Lung (tissue), 12 donors: ENCODE measurements around the gene MCF2L2. TPM values are rescaled to one million over a fixed set of nuclear protein-coding genes. Genes with fewer than 3 reads are reported as not detected.

Experiments used
- ATAC-seq: fragments of 200-7000 bp; cut with Tn5 transposase; one replicate; pipeline ENCODE4 v1.9.1; 2020; ENCODE audit warnings: moderate number of reproducible peaks; ENCODE audit not compliant: insufficient read depth, low FRiP score
- DNase-seq, 3 donors: peaks; one replicate each; pipeline ENCODE4 v3.0.0-alpha.2; 2013 to 2017
- H3K27ac ChIP-seq, 2 donors: one replicate each; pipeline ENCODE4 v1.5.1; 2013; ENCODE audit warnings: mild to moderate bottlenecking in 2 of 2, moderate library complexity in 2 of 2, control low read depth in 1 of 2, inconsistent platforms in 1 of 2, low read depth in 1 of 2, low read length in 1 of 2
- H3K27me3 ChIP-seq, 3 donors: one replicate each; pipeline ENCODE4 v1.5.1; 2013; ENCODE audit warnings: low read length in 2 of 3; ENCODE audit not compliant: control insufficient read depth in 3 of 3, insufficient read depth in 3 of 3
- H3K36me3 ChIP-seq, 4 donors: one replicate each; pipeline ENCODE4 v1.5.1; 2013; ENCODE audit warnings: low read length in 4 of 4, mild to moderate bottlenecking in 1 of 4, moderate library complexity in 1 of 4; ENCODE audit not compliant: control insufficient read depth in 4 of 4, insufficient read depth in 4 of 4
- H3K4me1 ChIP-seq, 5 donors: one replicate each; pipeline ENCODE4 v1.5.1; 2013; ENCODE audit warnings: low read length in 5 of 5, mild to moderate bottlenecking in 2 of 5, moderate library complexity in 1 of 5; ENCODE audit not compliant: control insufficient read depth in 5 of 5, insufficient read depth in 5 of 5
- H3K4me3 ChIP-seq: one replicate; pipeline ENCODE4 v1.5.1; 2013; ENCODE audit warnings: mild to moderate bottlenecking, control low read depth, moderate library complexity
- H3K9ac ChIP-seq, 2 donors: one replicate each; pipeline ENCODE4 v1.5.1; 2013; ENCODE audit warnings: low read length in 2 of 2, control low read depth in 1 of 2; ENCODE audit not compliant: insufficient read depth in 1 of 2
- H3K9me3 ChIP-seq, 4 donors: one replicate each; pipeline ENCODE4 v1.5.1; 2013; ENCODE audit warnings: low read length in 3 of 4, mild to moderate bottlenecking in 1 of 4, moderate library complexity in 1 of 4; ENCODE audit not compliant: control insufficient read depth in 4 of 4, insufficient read depth in 3 of 4
- CTCF ChIP-seq: IDR thresholded peaks from 2 replicates; pipeline ENCODE4 v1.5.1; 2012; ENCODE audit warnings: mild to moderate bottlenecking; ENCODE audit errors: control extremely low read depth, extremely low read depth
- WGBS, 2 donors: extraction: QIAGEN DNeasy Blood & Tissue Kit; methylation state at CpG; one replicate each; pipeline ENCODE4 v1.1.7; 2013; 5-methylcytosine and 5-hydroxymethylcytosine counted together
- polyA plus RNA-seq, 2 donors: library from polyadenylated mRNA; stranded (reverse); fragments of 200-250 nt; gene quantifications; one replicate each; pipeline ENCODE4 v1.2.1, GENCODE V29; 2013
- total RNA-seq, 2 donors: library from RNA; depleted of rRNA in 1 of 2; stranded (reverse); fragments of >200 nt in 1 of 2; gene quantifications; one replicate each; pipeline ENCODE4 v1.2.1, GENCODE V29; 2014 to 2021
- donor health status: control.
- donor health status: control.
- donor health status: Bipolar disorder and iron deficiency.
- donor health status: healthy.
- donor health status: DM: yes; HTN: yes; CAD: no.

Gene MCF2L2
- total and polyA plus RNA-seq, 4 donors = 0.26 to 1.7 (median 1.0) TPM

DNA sequence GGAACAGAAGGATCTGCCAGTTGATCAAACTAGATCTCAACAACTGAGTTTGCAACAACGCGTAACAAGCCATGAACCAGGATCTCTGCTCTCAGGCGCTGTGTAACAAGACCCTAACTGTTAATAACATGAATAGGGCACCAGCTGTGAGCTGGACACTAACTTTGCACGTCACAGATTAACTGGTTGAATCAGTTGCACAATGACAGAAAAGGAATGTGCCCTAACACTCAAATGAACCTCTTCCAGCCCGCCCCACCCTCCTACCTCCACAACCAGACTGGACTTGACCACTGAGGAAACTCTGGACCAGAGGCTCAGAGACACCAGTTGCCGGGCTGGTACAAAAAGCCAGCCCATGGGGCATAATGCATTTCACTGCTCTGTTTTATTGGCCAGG is 34.3 kb downstream of the MCF2L2 start:
- Histone ChIP-seq H3K36me3 (no peaks in the 10 kb centered on the region), H3K27ac (no peak overlapping the region), H3K4me3 (no peak overlapping the region), H3K4me1 (peaks cover 0 to 4% (median 0%) of the 10 kb centered on the region in 5 donors), H3K9ac (no peak overlapping the region), H3K27me3 (peaks cover 0 to 4% (median 3%) of the 10 kb centered on the region in 3 donors), H3K9me3 (no peaks in the 10 kb centered on the region)
- WGBS, 2 donors = 74 to 85% methylated on average over 6 of the region's 6 CpGs
- no peak for DNase-seq
- no peak for ATAC-seq
- TF ChIP-seq CTCF = no peak

DNA sequence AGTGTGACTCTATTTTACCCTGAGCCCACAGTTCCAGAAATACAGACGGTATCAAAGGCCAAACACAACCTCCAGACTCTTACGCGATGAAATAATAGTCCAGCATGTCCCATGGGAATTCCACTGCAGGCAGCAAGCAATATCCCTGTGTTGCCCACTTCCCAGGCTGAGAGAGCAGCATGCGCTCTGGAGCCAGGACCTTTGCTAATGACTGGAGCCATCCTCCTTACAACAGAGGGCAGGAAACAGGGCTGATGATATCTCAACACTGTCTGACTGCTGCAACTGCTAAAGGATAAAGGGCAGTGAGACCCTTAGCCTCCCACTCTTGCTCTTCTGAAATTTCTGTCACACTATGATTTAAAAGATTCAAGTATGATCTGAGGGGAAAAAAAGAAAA is 34.8 kb downstream of the MCF2L2 start:
- Histone ChIP-seq H3K27ac (no peak overlapping the region), H3K36me3 (no peaks in the 10 kb centered on the region), H3K27me3 (peaks cover 0 to 4% (median 3%) of the 10 kb centered on the region in 3 donors), H3K4me1 (peaks cover 0 to 4% (median 0%) of the 10 kb centered on the region in 5 donors), H3K9ac (no peak overlapping the region), H3K9me3 (no peaks in the 10 kb centered on the region), H3K4me3 (no peak overlapping the region)
- TF ChIP-seq CTCF = no peak
- ATAC-seq = no peak
- no peak for DNase-seq
- 74 to 91% methylated on average over 4 of the region's 4 CpGs for WGBS, 2 donors

- Histone ChIP-seq H3K4me1 (peaks cover 0 to 4% (median 0%) of the 10 kb centered on the region in 5 donors), H3K9me3 (no peaks in the 10 kb centered on the region), H3K36me3 (no peaks in the 10 kb centered on the region), H3K27ac (no peak overlapping the region), H3K4me3 (no peak overlapping the region), H3K27me3 (no peaks in the 10 kb centered on the region), H3K9ac (no peak overlapping the region)
- WGBS, 2 donors = 77 to 81% methylated on average over 12 of the region's 12 CpGs
- no peak for DNase-seq
- no peak for TF ChIP-seq CTCF
- ATAC-seq = no peak
Observed at GRCh38 chr3:183392186-183393034, 36.0 kb downstream of the MCF2L2 start.
